IMR-90 (cell line): Measurements from ENCODE around the gene TDRD1.

Source experiments
- BHLHE40 ChIP-seq: fragments of 150-350 bp; IDR thresholded peaks from 2 replicates; pipeline ENCODE4 v1.6.1; 2016; ENCODE audit warnings: mild to moderate bottlenecking, low read depth, low read length
- CEBPB ChIP-seq: IDR thresholded peaks from 2 replicates; pipeline ENCODE4 v1.6.1; 2012; ENCODE audit warnings: low read depth, low read length, improper control_type of control experiment
- CTCF ChIP-seq: conservative IDR thresholded peaks from 2 replicates; pipeline ENCODE4 v1.5.1; 2012; ENCODE audit warnings: mild to moderate bottlenecking, low read depth, low read length, improper control_type of control experiment
- ELK1 ChIP-seq: fragments of 150-350 bp; IDR thresholded peaks from 2 replicates; pipeline ENCODE4 v1.6.1; 2016; ENCODE audit warnings: low read depth, mild to moderate bottlenecking, low read length, moderate library complexity, borderline replicate concordance
- FOS ChIP-seq: fragments of 150-350 bp; IDR thresholded peaks from 2 replicates; pipeline ENCODE4 v1.6.1; 2016; ENCODE audit warnings: low read depth, low read length
- MAZ ChIP-seq: IDR thresholded peaks from 2 replicates; pipeline ENCODE4 v1.6.1; 2012; ENCODE audit warnings: low read depth, mild to moderate bottlenecking, low read length, improper control_type of control experiment, moderate library complexity, borderline replicate concordance
- MXI1 ChIP-seq: IDR thresholded peaks from 2 replicates; pipeline ENCODE4 v1.6.1; 2012; ENCODE audit warnings: low read depth, mild to moderate bottlenecking, low read length, moderate library complexity, borderline replicate concordance
- POLR2A ChIP-seq: IDR thresholded peaks from 2 replicates; pipeline ENCODE4 v1.6.1; 2012; ENCODE audit warnings: mild to moderate bottlenecking, low read depth, low read length
- RCOR1 ChIP-seq: IDR thresholded peaks from 2 replicates; pipeline ENCODE4 v1.6.1; 2012; ENCODE audit warnings: mild to moderate bottlenecking, low read length, improper control_type of control experiment; ENCODE audit not compliant: insufficient replicate concordance
- SMC3 ChIP-seq: fragments of 150-350 bp; IDR thresholded peaks from 2 replicates; pipeline ENCODE4 v1.6.1; 2016; ENCODE audit warnings: low read depth, mild to moderate bottlenecking, antibody characterized with exemption, low read length, moderate library complexity
- USF2 ChIP-seq: fragments of 150-350 bp; IDR thresholded peaks from 2 replicates; pipeline ENCODE4 v1.6.1; 2017; ENCODE audit warnings: mild to moderate bottlenecking, antibody characterized with exemption, low read length, low read depth

GRCh38 chr10:114252092-114252491 lies 72.9 kb downstream of the TDRD1 start:
- no peak for TF ChIP-seq CTCF
- TF ChIP-seq SMC3: no peak
- no peak for TF ChIP-seq CEBPB
- no peak for TF ChIP-seq POLR2A
- no peak for TF ChIP-seq MXI1
- TF ChIP-seq MAZ: no peak
- TF ChIP-seq FOS: no peak
- TF ChIP-seq BHLHE40: no peak
- no peak for TF ChIP-seq ELK1
- no peak for TF ChIP-seq RCOR1
- no peak for TF ChIP-seq USF2
